HL-60 (cell line): ENCODE measurements around the gene SRGAP3.

Experiments used
- DNase-seq, 2 experiments: peaks; one replicate each; pipeline ENCODE4 v3.0.0-alpha.2; 2010 to 2020; ENCODE audit warnings: low read depth in 1 of 2, low spot score in 1 of 2
- H3K27ac ChIP-seq: fragments of 250-450 bp; sonication (Bioruptor Pico); replicated peaks from 2 replicates; pipeline ENCODE4 v1.5.1; 2020; ENCODE audit warnings: mild to moderate bottlenecking, moderate library complexity
- H3K27me3 ChIP-seq: fragments of 250-450 bp; sonication (Bioruptor Pico); 2 replicates; pipeline ENCODE4 v1.5.1; 2021; ENCODE audit warnings: mild to moderate bottlenecking, moderate library complexity; ENCODE audit not compliant: insufficient read depth, poor library complexity, severe bottlenecking
- H3K4me3 ChIP-seq: replicated peaks from 2 replicates; pipeline ENCODE4 v1.5.1; 2011; ENCODE audit warnings: mild to moderate bottlenecking, control low read depth, low read length; ENCODE audit not compliant: insufficient read depth
- CTCF ChIP-seq: IDR thresholded peaks from one replicate; pipeline ENCODE4 v1.5.1; 2011; ENCODE audit warnings: low read length, control low read depth, inconsistent platforms; ENCODE audit not compliant: insufficient read depth
- GABPA ChIP-seq: IDR thresholded peaks from 2 replicates; pipeline ENCODE4 v1.6.1; 2012; ENCODE audit warnings: low read depth
- POLR2AphosphoS5 ChIP-seq: IDR thresholded peaks from 2 replicates; pipeline ENCODE4 v1.6.1; 2012; ENCODE audit warnings: low read depth
- REST ChIP-seq: IDR thresholded peaks from 2 replicates; pipeline ENCODE4 v1.6.1; 2012; ENCODE audit warnings: low read depth; ENCODE audit not compliant: insufficient replicate concordance
- SPI1 ChIP-seq: IDR thresholded peaks from 2 replicates; pipeline ENCODE4 v1.6.1; 2012; ENCODE audit warnings: low read depth, mild to moderate bottlenecking, borderline replicate concordance

Gene SRGAP3

GRCh38 chr3:9069971-9070370, 179.5 kb downstream of the SRGAP3 start:
- TF ChIP-seq SPI1 = no peak
- TF ChIP-seq POLR2AphosphoS5 = no peak
- no peak for TF ChIP-seq GABPA
- TF ChIP-seq REST = no peak
- TF ChIP-seq CTCF = no peak
- Histone ChIP-seq H3K27ac (no peak overlapping the region), H3K27me3 (no peaks in the 10 kb centered on the region), H3K4me3 (no peak overlapping the region)
- no peak for DNase-seq

GRCh38 chr3:9068051-9068450, 181.4 kb downstream of the SRGAP3 start:
- H3K27me3 ChIP-seq = no peaks in the 10 kb centered on the region
- H3K4me3 ChIP-seq = no peak overlapping the region
- DNase-seq = no peak
- no peak overlapping the region for H3K27ac ChIP-seq
- TF ChIP-seq CTCF (no peak), GABPA (no peak), REST (no peak), SPI1 (no peak), POLR2AphosphoS5 (no peak)

GRCh38 chr3:9067352-9067975, 182.0 kb downstream of the SRGAP3 start:
- H3K27me3 ChIP-seq = no peaks in the 10 kb centered on the region
- TF ChIP-seq GABPA (no peak), REST (no peak), SPI1 (no peak), CTCF (peak; percentile 96)
- peak; percentile 29 to 49 for DNase-seq

More at GRCh38 chr3:9067352-9067975, 182.0 kb downstream of the SRGAP3 start:
- no peak overlapping the region for H3K27ac ChIP-seq
- no peak overlapping the region for H3K4me3 ChIP-seq
